Renal cortex interstitium (tissue), 15 donors: Measurements from ENCODE around the gene CBR4. TPM values are rescaled to one million over a fixed set of nuclear protein-coding genes. Genes with fewer than 3 reads are reported as not detected.

Experiments used
- DNase-seq, 11 donors: peaks; one replicate each; pipeline ENCODE4 v3.0.0-alpha.2; 2013; ENCODE audit warnings: low read depth in 9 of 11, low spot score in 4 of 11; ENCODE audit errors: extremely low read depth in 1 of 11
- long read RNA-seq, 16 experiments: transcript quantifications; one replicate each; lab custom pipeline, GENCODE V29; 2026
- polyA plus RNA-seq, 3 donors: library from polyadenylated mRNA; unstranded; fragments of 120-200 nt; gene quantifications; one replicate each; pipeline ENCODE4 v1.2.1, GENCODE V29; 2013; ENCODE audit not compliant: insufficient read length in 3 of 3

The CBR4 gene
- polyA plus RNA-seq, result 10 to 100 TPM; 35.7 to 52.7 (median 50.0) TPM
- long read RNA-seq, donor 1, partial matches to known transcripts, result 0 of 2 reads
- long read RNA-seq, donor 1, other reads (novel, unspliced or antisense), result 0 of 2 reads
- long read RNA-seq, donor 2, partial matches to known transcripts, result 0 of 3 reads
- long read RNA-seq, donor 2, other reads (novel, unspliced or antisense), result 0 of 3 reads
- long read RNA-seq, donor 3, transcript CBR4-201 (5 exons, 3,443 nt), result major isoform, 14 of 67 reads
- long read RNA-seq, donor 3, partial matches to known transcripts, result 47 of 67 reads
- long read RNA-seq, donor 3, other reads (novel, unspliced or antisense), result 5 of 67 reads
- long read RNA-seq, donor 4, transcript CBR4-201 (5 exons, 3,443 nt), result major isoform, 8 of 53 reads
- long read RNA-seq, donor 4, partial matches to known transcripts, result 42 of 53 reads
- long read RNA-seq, donor 4, other reads (novel, unspliced or antisense), result 0 of 53 reads
- long read RNA-seq, donor 5, result 0 reads
- long read RNA-seq, donor 6, transcript CBR4-201 (5 exons, 3,443 nt), result major isoform, 6 of 200 reads
- long read RNA-seq, donor 6, partial matches to known transcripts, result 176 of 200 reads
- long read RNA-seq, donor 6, other reads (novel, unspliced or antisense), result 15 of 200 reads
- long read RNA-seq, donor 7, partial matches to known transcripts, result 0 of 2 reads
- long read RNA-seq, donor 7, other reads (novel, unspliced or antisense), result 0 of 2 reads
- long read RNA-seq, donor 8, result 0 reads
- long read RNA-seq, donor 9, transcript CBR4-201 (5 exons, 3,443 nt), result major isoform, 10 of 10 reads
- long read RNA-seq, donor 9, partial matches to known transcripts, result 0 of 10 reads
- long read RNA-seq, donor 9, other reads (novel, unspliced or antisense), result 0 of 10 reads
- long read RNA-seq, donor 10, transcript CBR4-201 (5 exons, 3,443 nt), result major isoform, 8 of 47 reads
- long read RNA-seq, donor 10, partial matches to known transcripts, result 39 of 47 reads
- long read RNA-seq, donor 10, other reads (novel, unspliced or antisense), result 0 of 47 reads
- long read RNA-seq, donor 11, transcript CBR4-201 (5 exons, 3,443 nt), result major isoform, 5 of 12 reads
- long read RNA-seq, donor 11, partial matches to known transcripts, result 0 of 12 reads
- long read RNA-seq, donor 11, other reads (novel, unspliced or antisense), result 6 of 12 reads
- long read RNA-seq, donor 12, partial matches to known transcripts, result 0 of 3 reads
- long read RNA-seq, donor 12, other reads (novel, unspliced or antisense), result 0 of 3 reads
- long read RNA-seq, donor 13, result 0 reads
- long read RNA-seq, donor 14, partial matches to known transcripts, result 0 of 3 reads
- long read RNA-seq, donor 14, other reads (novel, unspliced or antisense), result 0 of 3 reads
- long read RNA-seq, donor 15, partial matches to known transcripts, result 0 of 6 reads
- long read RNA-seq, donor 15, other reads (novel, unspliced or antisense), result 0 of 6 reads
- long read RNA-seq, donor 16, transcript CBR4-202 (4 exons, 1,602 nt), result minor isoform, 10 of 62 reads
- long read RNA-seq, donor 16, transcript CBR4-201 (5 exons, 3,443 nt), result major isoform, 20 of 62 reads
- long read RNA-seq, donor 16, partial matches to known transcripts, result 12 of 62 reads
- long read RNA-seq, donor 16, other reads (novel, unspliced or antisense), result 19 of 62 reads

DNA sequence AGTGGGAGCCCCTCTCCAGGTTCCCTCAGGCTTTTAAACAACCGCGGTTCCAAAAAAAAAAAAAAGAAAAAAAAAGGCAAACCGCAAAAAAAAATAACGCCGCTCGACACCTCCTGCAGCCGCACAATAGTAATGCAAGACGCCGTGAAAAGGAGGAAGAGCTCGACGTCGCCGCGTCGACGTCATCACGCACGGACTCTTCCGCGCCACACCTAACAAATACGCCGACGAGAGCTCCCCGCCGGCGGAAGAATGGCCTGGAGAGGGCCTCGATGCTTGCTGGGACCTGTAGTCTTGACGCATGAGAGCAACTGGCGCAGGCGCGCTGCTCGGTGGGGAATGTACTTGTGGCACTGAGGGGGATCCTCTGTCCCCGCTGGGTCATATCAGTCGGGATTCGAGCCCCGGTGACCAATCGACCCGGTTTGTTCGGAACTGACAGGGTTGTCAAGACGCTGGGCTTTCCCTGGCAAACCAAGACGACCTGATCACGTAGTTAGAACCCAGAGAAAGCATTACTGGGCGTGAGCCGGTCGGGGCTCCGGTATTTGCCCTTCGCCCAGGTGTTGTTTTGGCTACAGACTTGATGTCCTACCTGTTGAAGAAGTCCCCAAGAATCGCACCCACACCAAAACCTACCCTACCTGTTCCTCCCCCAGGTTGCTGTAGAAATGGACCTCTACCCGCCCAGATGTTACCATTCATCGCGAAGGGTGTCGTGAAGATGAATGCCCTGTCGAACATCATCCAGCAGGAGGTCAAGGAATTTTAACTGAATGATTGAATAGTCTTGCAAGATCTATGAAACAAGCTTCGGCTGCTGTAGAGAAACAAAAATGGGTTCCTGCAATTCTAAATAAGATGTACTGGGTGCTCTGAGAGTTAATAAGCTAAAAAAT lies at the start of gene CBR4:
TSS of gene CBR4 (minus strand) at position 131 of the 899 bp plus-strand sequence. CDS start 166 bp downstream, outside the sequence.
- DNase-seq, result peak; percentile 95 to 99 (median 98)

DNA sequence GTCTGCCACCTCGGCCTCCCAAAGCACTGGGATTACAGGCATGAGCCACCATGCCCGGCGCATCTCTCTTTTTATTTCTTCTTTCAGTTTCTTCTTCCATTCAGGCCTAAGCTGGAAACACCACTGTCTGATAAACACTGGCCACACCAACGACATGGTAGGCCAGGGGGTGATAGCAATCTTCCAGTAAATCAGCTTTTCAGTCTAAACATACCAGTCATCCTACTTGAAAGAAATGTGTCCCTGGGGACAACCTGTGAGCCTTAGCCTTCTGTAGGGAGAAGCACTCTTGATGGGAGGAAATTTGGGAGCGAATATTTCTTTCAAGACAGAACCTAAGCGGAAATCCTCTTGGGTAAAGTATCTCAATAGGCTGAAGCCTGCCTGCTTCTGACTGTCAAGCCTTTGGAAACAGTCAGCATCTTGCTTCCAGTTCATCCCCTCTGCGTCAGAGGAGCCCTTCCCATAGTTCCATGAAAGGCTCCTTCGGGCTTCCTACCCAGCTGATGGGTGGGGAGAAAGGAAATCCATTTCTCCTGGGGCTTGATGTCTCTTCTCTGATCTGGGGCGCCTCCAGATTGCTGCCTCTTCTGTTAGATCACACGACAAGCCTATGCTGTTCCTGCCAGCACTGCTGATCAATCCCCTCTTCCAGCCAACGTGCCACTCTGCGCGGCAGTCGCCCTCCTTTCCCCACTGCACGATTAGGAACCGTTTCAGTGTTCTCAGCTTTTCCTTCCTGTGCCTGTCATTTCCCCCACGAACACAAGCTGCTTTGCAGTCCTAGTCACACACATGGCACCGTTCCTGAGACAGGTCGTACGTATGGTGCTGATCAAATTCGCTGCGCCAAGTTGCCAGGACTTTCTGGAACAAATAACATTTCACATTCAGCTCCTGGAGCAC lies 49.5 kb upstream of the CBR4 start:
- DNase-seq, result no peak

DNA sequence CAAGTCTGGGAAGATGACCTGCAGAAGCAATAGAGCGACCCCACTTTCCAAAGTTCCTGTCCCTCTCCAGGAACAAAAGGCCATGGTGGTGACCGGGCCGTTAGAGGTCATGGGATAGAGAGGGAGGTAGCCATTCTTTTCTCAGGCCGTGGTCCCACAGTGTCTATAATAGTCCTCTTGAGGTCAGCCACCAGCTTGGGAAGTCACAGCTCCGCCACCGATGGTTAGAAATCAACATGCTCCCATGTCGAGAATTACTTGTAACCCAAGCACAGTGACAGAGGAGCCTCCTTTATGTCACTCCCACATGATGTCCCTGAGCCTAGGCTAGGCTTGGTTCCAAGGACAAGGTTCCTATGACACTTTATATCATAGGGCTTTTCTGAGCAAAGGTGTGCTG lies 48.3 kb upstream of the CBR4 start:
- no peak for DNase-seq

DNA sequence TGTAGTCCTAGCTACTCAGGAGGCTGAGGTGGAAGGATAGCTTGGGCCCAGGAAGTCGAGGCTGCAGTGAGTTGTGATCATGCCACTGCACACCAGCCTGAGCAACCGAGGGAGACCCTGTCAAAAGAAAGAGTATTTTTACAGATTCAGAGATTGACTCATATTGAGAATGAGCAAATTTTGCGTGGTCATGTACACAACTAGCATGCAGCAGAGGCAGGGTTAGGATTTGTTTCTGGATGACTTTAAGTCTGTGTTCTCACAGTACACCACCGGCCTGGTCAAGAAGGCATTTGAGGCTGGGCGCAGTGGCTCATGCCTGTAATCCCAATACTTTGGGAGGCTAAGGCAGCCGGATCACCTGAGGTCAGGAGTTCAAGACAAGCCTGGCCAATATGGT lies 44.8 kb upstream of the CBR4 start:
- no peak for DNase-seq

DNA sequence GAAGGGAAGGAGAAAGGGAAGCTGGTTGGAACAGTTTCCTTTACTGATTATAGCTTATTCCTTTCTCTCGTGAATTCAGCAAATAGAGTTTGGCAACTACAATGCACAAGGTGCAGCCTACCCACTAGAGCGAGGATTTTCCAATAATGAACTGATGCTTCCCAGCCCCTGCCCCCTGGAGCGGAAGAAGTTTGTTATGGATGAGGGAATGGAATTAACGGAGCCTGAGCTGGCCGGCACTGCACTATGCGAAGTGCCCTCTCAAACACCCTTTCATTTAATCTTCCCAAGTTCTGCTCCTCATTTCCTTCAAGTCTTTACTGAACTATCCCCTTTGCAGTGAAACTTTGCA lies 42.5 kb upstream of the CBR4 start:
- no peak for DNase-seq

DNA sequence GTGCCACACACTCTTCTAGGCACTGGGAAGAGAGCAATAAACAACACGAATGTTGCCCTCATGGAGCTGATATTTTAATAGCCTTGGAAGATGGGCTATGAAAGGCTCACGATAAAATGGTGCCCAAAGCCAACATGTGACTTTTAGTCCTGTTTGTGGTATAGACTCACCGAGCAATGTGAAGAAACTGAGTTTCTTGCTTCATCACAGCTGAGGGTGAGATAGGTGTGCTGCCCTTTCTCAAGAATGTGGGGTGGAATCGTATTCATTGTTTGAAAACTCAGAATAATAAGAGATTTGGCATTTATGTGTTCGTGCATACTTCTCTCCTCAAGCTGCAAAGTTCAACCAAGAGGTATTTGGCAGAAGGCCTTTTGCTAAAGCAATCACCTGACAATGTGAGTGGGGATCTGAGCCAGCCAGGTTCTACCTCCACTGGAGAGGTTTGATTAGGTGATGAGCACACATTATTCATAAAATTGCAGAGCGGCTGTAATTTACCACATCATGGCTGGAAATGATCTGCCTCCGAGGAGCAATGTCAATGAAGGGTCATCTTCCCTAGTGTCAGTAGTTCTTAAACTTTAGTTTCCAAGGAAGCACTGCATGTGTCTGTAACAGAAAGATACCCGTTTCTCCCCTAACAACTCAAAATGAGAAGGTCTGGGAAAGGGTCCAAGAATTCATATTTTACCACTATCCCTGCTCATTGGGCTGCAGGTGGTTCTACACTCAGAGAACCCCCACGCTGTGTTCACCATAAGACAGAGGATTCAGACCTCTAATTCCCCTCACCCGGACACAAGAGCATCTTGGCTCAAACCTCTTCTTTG lies 41.9 kb upstream of the CBR4 start:
- DNase-seq, result no peak

DNA sequence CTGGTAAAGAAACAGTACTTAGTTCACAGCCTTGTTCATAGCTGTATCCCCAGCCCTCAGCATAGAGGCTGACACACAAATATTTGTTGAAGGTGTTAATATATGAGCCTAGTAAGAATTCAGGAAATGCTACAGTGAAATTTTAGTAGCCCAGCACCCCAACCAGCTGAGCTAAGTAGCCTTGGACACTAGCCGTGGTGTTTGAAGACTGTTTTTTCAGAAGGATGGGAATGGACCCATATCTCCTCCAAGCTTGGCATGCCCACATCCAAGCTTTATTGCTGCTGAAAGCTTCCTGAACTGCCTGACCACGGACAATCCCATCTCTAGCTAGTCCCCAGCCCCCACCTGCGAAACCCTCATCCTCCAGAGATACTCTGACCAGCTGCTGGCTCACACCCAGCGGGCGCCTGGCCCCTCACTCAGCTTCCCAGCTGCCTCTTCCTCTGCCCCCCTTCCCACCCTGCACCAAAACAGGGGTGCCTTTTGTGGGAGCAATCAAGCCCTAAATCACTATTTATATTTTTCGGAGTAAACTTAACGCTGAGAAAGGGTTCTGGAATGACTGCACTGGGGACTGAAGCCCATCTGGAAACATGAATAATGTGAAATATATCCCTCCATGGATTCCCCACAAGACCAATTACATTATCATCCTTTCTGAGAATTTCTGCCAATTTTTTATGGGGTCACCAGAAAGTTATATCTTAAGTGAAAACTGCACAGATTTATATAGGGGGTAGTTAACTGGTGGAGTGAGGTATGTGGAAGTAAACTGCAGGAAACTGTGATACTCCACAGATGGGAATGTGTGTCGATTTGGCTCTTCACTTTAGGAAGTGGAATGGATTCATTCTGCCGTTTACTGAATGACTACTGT lies 41.1 kb upstream of the CBR4 start:
- no peak for DNase-seq

DNA sequence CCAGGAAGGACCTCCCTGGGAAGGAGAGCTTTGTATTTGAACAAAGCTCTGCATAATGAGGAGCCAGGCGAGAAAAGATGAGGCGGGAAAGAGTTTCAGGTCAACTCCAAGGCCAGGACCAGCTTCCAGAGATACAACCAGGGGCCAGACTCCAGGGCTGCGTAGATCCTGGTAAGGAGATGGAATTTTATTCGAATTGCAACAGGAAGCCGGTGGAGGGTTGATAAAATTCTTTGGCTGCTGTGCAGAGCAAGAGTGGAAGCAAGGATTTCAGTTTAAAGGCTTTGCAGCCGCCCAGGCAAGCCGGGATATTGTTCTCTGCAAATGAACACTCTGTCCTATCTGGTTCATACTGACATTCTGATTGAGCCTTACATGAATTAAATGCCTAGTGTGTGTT lies 40.2 kb upstream of the CBR4 start:
- no peak for DNase-seq

DNA sequence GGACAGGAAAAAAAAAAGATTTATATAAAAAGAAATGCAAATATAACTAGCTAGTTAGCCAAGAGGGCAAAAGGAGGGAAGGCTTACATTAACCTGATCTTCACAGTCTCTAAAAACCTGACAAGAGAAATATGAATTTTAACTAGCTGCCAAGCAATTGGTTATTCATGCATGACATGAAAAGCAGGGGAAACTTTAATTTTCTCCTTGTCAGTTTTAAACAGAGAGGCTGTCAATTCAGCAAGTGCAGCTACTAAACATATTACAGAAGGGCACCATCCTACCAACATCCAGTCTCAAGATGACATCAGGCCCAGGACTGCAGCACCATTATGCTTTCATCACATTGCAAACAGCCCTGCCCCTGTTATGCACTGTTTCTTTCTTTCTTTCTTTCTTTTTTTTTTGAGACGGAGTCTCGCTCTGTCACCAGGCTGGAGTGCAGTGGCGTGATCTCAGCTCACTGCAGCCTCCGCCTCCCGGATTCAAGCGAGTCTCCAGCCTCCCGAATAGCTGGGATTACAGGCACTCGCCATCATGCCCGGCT lies 38.9 kb upstream of the CBR4 start:
- DNase-seq, result no peak

DNA sequence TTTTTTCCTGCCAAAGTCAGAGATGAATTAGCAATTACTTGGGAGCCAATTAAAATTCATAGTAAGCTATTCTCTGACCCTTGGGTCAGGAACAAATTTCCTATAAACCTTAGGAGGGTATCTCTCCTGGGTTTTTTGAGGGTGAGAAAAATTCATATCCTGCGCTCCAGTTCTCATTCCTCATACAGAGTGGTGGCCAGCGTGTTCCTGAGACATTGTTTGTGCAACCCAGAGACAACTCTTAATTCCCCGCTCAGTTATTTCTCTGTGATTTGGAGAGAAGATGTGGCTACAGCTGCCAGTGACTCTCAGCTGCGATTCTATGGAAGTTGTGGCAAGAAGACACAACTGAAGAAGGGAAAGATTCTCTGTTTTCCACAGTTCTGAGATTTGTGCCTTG lies 37.9 kb upstream of the CBR4 start:
- no peak for DNase-seq

DNA sequence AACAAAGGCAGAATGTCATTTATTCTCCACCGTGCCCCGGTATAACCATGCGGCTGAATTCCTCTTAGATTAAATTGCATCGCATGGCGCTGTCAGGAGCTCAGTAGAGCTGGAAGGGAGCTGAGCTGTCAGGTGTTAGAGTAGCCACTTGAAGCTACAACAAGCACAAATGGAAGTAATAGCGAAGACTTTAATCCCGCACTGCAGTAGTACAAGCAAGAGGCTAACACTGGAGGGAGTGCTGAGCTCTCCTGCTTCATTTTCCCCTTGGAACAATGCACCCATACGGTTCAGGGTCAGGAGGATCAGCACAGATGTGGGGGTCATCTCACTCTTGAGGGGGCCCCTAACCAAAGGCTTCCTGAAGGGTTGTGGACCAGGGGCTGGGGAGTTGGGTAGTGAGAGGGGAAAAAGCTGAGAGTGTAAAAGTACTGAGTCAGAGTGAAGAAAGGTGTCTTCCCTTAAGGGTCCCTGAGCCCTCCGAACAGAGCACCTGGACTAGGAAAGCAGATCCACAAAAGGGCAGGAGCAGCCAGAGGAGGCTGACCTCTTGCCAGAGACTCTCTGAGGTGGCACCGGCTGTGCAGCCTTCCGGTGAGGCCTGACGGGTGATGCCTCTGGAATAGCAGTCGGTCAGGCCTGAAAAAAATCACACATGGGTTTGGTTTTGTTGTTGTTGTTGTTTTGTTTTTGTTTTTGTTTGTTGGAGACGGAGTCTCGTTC lies 36.0 kb upstream of the CBR4 start:
- DNase-seq, result no peak

DNA sequence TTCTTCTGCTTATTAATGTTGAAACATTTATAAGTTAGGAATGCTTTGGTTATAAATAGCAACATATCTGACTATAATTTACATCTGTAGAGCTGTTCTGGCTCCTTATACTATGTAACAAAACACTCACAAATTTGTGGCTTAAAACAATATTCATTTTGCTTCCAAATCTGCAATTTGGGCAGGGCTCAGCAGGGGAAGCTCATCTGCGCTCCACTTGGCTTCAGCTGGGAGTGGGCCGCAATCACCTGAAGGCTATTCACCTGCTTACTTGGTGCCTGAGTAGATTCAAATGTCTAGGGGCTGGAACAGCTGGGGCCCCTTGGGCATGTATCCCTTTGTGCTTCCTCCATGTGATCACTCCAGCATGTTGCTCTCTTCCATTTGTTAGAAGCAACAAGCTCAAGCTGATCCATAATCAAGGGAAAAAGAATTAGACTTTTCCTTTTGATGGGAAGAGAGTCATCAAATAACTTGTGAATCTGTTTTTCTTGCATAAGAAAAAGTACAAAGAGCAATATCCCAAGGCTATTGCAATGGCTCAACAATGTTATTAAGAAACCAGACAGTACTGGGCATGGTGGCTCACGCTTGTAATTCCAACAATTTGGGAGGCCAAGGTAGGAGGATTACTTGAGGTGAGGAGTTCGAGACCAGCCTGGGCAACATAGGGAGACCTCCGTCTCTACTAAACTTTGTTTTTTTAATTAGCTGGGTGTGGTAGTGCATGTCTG lies 34.8 kb upstream of the CBR4 start:
- no peak for DNase-seq

DNA sequence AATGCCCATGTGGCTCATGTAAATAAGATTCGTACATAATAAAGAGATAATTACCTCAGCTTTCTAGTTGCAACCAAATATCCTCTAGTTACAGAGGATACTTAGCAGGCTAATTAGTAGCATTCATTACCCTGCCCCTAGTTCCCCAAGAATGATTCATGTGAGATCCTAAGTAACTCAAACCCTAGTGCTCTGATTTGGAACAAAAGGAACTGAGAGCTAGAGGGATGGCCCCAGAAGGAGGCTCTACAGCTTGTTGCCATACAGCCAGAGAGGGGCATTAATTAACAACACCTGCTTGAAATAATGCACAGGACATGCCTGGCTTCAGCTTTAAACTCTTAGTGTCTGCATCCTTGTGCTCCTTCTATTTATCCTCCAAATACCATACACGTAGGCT lies 32.6 kb upstream of the CBR4 start:
- DNase-seq, result no peak
